K562 (cell line): ENCODE measurements around the gene FADS1. TPM values are rescaled to one million over a fixed set of nuclear protein-coding genes. Genes with fewer than 3 reads are reported as not detected.

Experiments used
- GABPB2 ChIP-seq: fragments of 250-450 bp; sonication (Bioruptor Pico); conservative IDR thresholded peaks from 2 replicates; pipeline ENCODE4 v1.5.1; 2021; ENCODE audit warnings: mild to moderate bottlenecking
- KAT7 ChIP-seq: sonication (generic); formaldehyde crosslinking; IDR thresholded peaks from 2 replicates; pipeline ENCODE4 v1.8.0; 2022; ENCODE audit warnings: missing genetic modification reagents, mild to moderate bottlenecking, borderline replicate concordance
- NR2F6 ChIP-seq: fragments of 450-650 bp; formaldehyde crosslinking; IDR thresholded peaks from 2 replicates; pipeline ENCODE4 v1.4.0; 2020; ENCODE audit warnings: mild to moderate bottlenecking
- PTBP1 ChIP-seq: fragments of 200-400 bp; formaldehyde crosslinking; IDR thresholded peaks from 2 replicates; pipeline ENCODE4 v1.6.1; 2017; ENCODE audit warnings: low read depth, low read length
- RHOXF2B ChIP-seq: fragments of 250-450 bp; sonication (Bioruptor Pico); conservative IDR thresholded peaks from 2 replicates; pipeline ENCODE4 v1.5.1; 2021
- SMARCE1 ChIP-seq: fragments of 450-650 bp; IDR thresholded peaks from 2 replicates; pipeline ENCODE4 v1.7.1; 2016; ENCODE audit warnings: mild to moderate bottlenecking
- TAF1 ChIP-seq: IDR thresholded peaks from 2 replicates; pipeline ENCODE4 v1.6.1; 2011; ENCODE audit warnings: mild to moderate bottlenecking, low read length, moderate library complexity; ENCODE audit not compliant: insufficient read depth, control insufficient read depth, severe bottlenecking; ENCODE audit errors: extremely low read depth
- TCF3 ChIP-seq: sonication (generic); formaldehyde crosslinking; IDR thresholded peaks from 2 replicates; pipeline ENCODE4 v1.4.0; 2020; ENCODE audit warnings: mild to moderate bottlenecking, missing genetic modification reagents
- TOE1 ChIP-seq, 2 experiments: fragments of 450-650 bp in 1 of 2; sonication (generic) in 1 of 2; formaldehyde crosslinking in 1 of 2; IDR thresholded peaks; 2 replicates each; pipeline versions ENCODE4 v1.7.1 to v1.8.0; 2016 to 2022; ENCODE audit warnings: borderline replicate concordance in 2 of 2, mild to moderate bottlenecking in 2 of 2, antibody characterized with exemption in 1 of 2, inconsistent platforms in 1 of 2, low read depth in 1 of 2, missing genetic modification reagents in 1 of 2, moderate library complexity in 1 of 2
- ZNF644 ChIP-seq: fragments of 200-800 bp; sonication (Bioruptor generic); IDR thresholded peaks from 2 replicates; pipeline ENCODE4 v1.6.1; 2016; ENCODE audit warnings: low read depth, missing genetic modification characterization, missing compliant biosample characterization
- polyA plus RNA-seq, 8 experiments: library from polyadenylated mRNA; depleted of rRNA in 4 of 8; stranded (reverse) in 5 of 8; unstranded in 3 of 8; fragments of >200 nt; fragmentation: Nextera tagmentation in 2 of 8; fragmentation: Illumina TruSeq in 1 of 8; extraction: Ambion mirVana in 2 of 8; extraction: Trizol in 1 of 8; gene quantifications; 2 replicates each; pipeline versions ENCODE4 v1.2.1 to v1.2.3, GENCODE V29; 2011 to 2014; ENCODE audit warnings: inconsistent platforms in 1 of 8, missing spikeins in 1 of 8
- total RNA-seq, 7 experiments: library from RNA; depleted of rRNA in 6 of 7; stranded (reverse); fragments of >200 nt in 6 of 7; fragmentation: Illumina TruSeq in 2 of 7; extraction: Trizol in 2 of 7; gene quantifications; 2 replicates each; pipeline versions ENCODE4 v1.2.1 to v1.2.3, GENCODE V29; 2011 to 2021; ENCODE audit warnings: low replicate concordance in 1 of 7
- TF ChIP-seq, protein P1 (sequence below): fragments of 250-450 bp; sonication (Bioruptor Pico); IDR thresholded peaks from 2 replicates; pipeline ENCODE4 v1.5.0; 2021; ENCODE audit warnings: mild to moderate bottlenecking, moderate library complexity
- TF ChIP-seq, protein P2 (sequence below), 3 experiments: IDR thresholded peaks in 2 of 3; conservative IDR thresholded peaks in 1 of 3; 2 replicates each; pipeline ENCODE4 v1.5.1; 2011 to 2012; ENCODE audit warnings: low read length in 3 of 3, mild to moderate bottlenecking in 3 of 3, control low read depth in 2 of 3, improper control_type of control experiment in 1 of 3, inconsistent platforms in 1 of 3, low read depth in 1 of 3, mixed read lengths in 1 of 3, moderate library complexity in 1 of 3; ENCODE audit not compliant: insufficient read depth in 2 of 3
- TF ChIP-seq, protein P3 (sequence below): fragments of 250-450 bp; sonication (Bioruptor Pico); IDR thresholded peaks from 2 replicates; pipeline ENCODE4 v1.8.0; 2021; ENCODE audit warnings: moderate library complexity, mild to moderate bottlenecking, inconsistent platforms

The FADS1 gene
- total and polyA plus RNA-seq, 9 of the 15 experiments (the other 6 are each of a cell fraction or from before 2014, with no cell fraction given): 110 to 864 (median 364) TPM

DNA sequence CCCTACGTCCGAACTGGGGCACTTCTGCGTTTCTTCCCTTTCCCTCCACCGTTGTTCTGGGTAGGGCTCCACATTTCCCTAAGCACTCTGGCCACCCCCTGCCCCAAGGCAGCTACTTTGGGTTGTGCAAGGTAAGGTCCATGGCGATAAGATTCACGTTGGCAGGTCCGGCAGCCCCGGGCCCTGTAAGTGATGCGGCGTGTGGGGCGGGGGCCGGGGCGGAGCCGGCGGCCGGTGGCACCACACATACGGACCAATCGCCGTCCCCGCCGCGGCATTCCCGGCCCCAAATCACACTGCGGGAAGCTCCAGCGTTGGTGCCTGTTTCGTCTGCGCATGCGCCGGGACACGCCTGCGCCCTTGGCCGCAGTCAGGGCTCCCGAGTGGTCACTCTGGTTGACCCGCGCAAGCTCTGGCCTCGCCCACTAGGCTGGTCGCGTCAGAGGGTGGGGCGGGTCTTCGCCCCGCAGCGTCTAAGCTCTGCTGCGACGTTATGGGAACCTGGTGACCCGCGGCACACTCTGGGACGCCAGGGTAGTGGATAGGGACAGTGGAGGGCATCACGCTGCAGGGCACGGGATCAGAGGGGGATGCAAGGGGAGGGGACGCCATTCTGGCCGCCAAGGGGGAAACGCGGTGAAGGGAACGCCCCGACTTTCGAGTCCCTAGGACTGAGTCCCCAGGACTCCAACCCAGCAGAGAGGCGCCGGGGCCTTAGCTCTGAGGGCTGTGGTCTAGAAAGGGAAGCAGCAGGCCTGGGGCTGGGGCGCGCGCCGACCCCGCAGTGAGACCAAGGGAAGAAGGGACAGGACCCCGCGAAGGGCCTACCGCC is 1.6 kb downstream of the FADS1 start (continued):
- TF ChIP-seq, protein P1, sequence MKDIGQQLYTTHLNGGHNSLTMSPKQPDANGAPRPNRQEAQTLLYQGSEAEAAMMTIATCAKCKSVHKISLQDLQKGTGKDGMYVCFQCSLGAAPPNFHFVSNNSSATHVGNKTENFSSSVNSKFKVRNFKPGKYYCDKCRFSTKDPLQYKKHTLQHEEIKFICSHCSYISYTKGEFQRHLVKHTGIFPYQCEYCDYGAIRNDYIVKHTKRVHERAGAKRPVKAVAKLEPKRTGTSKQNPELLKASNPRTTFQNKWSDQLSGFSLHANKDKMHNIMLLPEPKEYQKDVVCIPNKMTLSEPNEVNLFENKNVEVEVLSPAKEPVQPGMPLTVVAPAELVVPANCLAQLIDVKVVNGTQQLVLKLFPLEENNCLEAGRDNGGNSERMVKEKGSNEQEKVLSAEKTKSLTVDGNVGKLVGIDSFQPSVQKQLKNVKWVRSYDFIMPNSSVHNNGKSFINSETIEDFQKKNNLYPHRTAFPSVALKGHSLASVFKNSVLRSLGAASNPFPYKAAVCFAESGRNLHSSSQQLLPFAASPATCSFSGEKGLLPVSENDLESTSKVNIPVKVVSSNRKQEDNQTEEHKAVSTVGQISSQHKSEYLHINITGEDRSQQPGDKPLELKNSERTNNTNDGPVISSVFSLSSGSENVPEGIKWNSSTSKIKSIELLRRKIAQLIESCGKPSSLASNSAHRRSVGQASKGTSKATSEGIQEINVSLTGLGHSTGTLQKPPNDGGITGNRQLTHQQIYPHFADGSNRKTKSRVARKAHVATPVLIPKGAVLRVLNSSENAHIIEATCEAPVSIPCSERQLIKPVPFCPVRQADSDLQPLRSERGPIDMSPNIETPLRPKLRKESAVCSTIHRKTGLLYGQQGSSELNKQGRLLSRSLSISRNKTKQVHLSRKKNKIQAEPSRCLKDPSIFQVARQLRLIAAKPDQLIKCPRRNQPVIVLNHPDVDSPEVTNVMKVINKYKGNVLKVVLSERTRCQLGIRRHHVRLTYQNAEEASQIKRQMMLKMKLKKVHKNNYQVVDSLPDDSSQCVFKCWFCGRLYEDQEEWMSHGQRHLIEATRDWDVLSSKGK: 0 out of 2 replicates have a peak, but pooled peaks have one; percentile 29
- no peak for TF ChIP-seq TCF3
- TF ChIP-seq NR2F6: no peak
- peak; percentile 9 for TF ChIP-seq KAT7 (CRISPR knock-in tag)
- TF ChIP-seq TOE1 (IDR thresholded peaks at IDR 0.05; ENCODE audit: borderline replicate concordance): peak; percentile 45
- no peak for TF ChIP-seq TOE1 (CRISPR knock-in tag; IDR thresholded peaks at IDR 0.05; ENCODE audit: borderline replicate concordance, low read depth)
- no peak for TF ChIP-seq ZNF644
- TF ChIP-seq PTBP1: 0 out of 2 replicates have a peak, but pooled peaks have one; percentile 67
- no peak for TF ChIP-seq GABPB2 (CRISPR knock-in tag)
- peak; percentile 25; the same call in 1 of the 2 replicates for TF ChIP-seq SMARCE1
- TF ChIP-seq, protein P2, sequence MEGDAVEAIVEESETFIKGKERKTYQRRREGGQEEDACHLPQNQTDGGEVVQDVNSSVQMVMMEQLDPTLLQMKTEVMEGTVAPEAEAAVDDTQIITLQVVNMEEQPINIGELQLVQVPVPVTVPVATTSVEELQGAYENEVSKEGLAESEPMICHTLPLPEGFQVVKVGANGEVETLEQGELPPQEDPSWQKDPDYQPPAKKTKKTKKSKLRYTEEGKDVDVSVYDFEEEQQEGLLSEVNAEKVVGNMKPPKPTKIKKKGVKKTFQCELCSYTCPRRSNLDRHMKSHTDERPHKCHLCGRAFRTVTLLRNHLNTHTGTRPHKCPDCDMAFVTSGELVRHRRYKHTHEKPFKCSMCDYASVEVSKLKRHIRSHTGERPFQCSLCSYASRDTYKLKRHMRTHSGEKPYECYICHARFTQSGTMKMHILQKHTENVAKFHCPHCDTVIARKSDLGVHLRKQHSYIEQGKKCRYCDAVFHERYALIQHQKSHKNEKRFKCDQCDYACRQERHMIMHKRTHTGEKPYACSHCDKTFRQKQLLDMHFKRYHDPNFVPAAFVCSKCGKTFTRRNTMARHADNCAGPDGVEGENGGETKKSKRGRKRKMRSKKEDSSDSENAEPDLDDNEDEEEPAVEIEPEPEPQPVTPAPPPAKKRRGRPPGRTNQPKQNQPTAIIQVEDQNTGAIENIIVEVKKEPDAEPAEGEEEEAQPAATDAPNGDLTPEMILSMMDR (IDR thresholded peaks at IDR 0.05 in 2 of 3, conservative IDR thresholded peaks at IDR 0.05 in 1 of 3; ENCODE audit: insufficient read depth in 2 of 3, low read depth in 1 of 3, low read length in 3 of 3): no peak; a peak in 1 of 6 replicates
- TF ChIP-seq, protein P3, sequence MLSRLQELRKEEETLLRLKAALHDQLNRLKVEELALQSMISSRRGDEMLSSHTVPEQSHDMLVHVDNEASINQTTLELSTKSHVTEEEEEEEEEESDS: 0 out of 2 replicates have a peak, but pooled peaks have one; percentile 31
- no peak; the same call in 1 of the 2 replicates for TF ChIP-seq RHOXF2B
- peak; percentile 83 for TF ChIP-seq TAF1
